Measurements from ENCODE around the gene MAGEB3.
"Not testable (repeated sequence)": the region's sequence is repeated elsewhere in the genome, so short reads cannot be mapped to it uniquely, and the experiment has no call there.

Gene MAGEB3, protein sequence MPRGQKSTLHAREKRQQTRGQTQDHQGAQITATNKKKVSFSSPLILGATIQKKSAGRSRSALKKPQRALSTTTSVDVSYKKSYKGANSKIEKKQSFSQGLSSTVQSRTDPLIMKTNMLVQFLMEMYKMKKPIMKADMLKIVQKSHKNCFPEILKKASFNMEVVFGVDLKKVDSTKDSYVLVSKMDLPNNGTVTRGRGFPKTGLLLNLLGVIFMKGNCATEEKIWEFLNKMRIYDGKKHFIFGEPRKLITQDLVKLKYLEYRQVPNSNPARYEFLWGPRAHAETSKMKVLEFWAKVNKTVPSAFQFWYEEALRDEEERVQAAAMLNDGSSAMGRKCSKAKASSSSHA

DNA sequence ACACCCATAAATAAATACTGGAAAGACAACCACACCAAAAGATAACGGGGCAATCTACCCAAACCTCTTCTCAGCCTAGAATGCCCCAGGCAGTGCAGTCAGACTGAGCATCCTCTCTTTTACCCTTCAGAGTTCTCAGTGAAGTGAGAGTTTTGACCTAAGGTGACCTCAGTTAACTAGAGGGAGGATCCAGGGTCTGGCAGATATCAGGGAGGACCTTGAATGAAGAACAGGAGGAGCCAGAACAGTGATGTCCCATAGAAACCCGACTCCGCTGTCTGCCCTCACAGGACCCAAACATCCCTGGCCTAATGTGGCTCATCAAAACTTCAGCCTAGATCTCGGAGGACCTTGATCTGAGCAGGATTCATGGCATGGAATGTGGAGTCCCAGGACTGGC, at the start of gene MAGEB3:
Gene MAGEB3, plus strand, starts transcription at position 263 of the 400 bp plus-strand sequence. CDS start 5,268 bp downstream, outside the sequence.
- FAIRE-seq: no peak
- DNase-seq (ENCODE audit: low spot score): no peak

GRCh38 chrX:30181353-30181752, 49.1 kb upstream of the MAGEB3 start:
- DNase-seq (ENCODE audit: low spot score) (no peak), FAIRE-seq (no peak)

DNA sequence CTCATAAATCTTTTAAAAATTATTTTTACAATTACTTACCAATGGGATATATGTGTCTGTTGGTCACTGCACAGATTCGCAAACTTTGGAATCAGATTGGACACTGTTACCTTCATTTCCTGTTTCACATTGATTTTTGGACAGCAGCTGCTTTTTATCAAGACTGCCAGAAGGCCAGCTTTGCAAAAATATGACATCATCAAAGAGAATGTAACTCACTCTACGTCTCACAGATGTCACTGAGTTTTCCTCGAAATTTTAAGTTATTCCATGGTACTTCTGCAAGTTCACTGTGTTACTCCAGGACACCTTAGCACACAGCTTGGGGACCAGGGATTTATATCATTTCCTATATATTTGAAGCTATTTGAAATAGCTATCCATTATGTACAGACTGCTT, 46.9 kb upstream of the MAGEB3 start:
- DNase-seq (ENCODE audit: low spot score) (no peak), FAIRE-seq (no peak)

DNA sequence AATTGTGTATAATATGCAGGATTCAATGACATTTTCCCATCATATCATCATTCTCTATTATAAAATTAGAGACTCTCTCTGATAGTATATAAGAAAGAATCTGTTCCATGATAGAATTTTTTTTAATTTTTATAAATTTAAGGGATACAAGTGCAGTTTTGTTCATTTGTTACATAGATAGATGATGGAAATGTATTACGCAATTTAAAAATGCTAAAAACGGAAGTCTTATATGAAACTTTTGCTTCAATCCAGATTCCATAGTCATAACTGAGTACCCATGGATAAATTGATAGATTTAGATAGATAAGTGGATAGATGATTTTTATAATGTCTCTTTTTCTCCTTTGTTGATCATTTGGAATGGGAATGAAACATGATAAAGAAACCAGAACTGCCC, 40.0 kb upstream of the MAGEB3 start:
- no peak for FAIRE-seq

DNA sequence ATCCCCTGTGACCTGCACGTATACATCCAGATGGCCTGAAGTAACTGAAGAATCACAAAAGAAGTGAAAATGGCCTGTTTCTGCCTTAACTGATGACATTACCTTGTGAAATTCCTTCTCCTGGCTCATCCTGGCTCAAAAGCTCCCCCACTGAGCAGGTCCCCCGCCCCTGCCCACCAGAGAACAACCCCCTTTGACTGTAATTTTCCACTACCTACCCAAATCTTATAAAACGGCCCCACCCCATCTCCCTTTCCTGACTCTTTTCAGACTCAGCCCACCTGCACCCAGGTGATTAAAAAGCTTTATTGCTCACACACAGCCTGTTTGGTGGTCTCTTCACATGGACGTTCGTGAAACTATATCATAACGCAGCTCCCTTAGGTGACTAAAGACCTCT, 36.5 kb upstream of the MAGEB3 start:
- not testable (repeated sequence) for FAIRE-seq

More for the DNA sequence above, 40.0 kb upstream of the MAGEB3 start:
- no peak for DNase-seq (ENCODE audit: low spot score)

GRCh38 chrX:30196322-30196721, 34.1 kb upstream of the MAGEB3 start:
- FAIRE-seq (peak; percentile 11), DNase-seq (ENCODE audit: low spot score) (peak; percentile 4)

More for the DNA sequence above, 36.5 kb upstream of the MAGEB3 start:
- not testable (repeated sequence) for DNase-seq (ENCODE audit: low spot score)

DNA sequence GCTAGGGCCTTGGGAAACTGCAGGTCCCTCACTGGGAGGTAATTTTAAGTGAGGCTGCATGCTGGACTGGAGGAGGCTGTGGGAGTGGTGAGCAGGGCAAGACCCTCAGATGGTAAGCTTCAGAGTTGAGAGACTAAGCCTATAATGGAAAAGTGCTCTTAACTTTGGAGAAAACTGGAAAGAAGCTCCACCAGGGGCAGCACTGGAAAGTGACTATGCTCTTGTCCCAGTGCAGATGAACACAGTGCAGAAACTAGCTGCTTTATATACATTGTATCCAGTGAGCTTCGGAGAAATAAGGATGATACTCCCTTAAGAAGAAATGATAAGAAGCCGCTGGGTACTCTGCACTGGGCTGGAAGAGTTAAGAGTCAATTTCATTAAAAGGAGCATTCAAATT, 18.3 kb upstream of the MAGEB3 start:
- DNase-seq (ENCODE audit: low spot score) (no peak), FAIRE-seq (no peak)

- FAIRE-seq (no peak), DNase-seq (ENCODE audit: low spot score) (no peak)
Measured at GRCh38 chrX:30215357-30215843, 15.1 kb upstream of the MAGEB3 start, which contains the start of gene MAGEB2. Gene MAGEB2 (plus strand): TSS chrX:30215563. CDS start chrX:30218581, 3,018 bp downstream.

DNA sequence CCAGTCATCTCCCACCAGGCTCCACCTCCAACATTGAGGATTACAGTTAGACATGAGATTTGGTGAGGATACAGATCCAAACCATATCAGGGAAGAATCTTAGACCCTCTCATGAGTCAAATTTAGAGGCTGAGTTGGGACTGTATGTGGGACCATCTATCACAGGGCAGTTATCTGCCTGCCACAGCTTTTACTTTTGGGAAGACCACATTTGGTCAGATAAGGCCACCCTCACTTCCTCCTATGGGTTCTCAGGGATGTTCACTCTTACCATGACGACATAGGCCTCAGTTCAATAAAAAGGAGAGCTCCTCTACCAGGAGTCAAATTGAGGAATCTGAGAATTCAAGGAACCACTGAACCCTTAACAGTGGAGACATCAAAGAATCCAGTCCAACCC, 13.0 kb upstream of the MAGEB3 start:
- FAIRE-seq (no peak), DNase-seq (ENCODE audit: low spot score) (no peak)

- no peak for FAIRE-seq
Measured at GRCh38 chrX:30219372-30219771, 11.1 kb upstream of the MAGEB3 start.

DNA sequence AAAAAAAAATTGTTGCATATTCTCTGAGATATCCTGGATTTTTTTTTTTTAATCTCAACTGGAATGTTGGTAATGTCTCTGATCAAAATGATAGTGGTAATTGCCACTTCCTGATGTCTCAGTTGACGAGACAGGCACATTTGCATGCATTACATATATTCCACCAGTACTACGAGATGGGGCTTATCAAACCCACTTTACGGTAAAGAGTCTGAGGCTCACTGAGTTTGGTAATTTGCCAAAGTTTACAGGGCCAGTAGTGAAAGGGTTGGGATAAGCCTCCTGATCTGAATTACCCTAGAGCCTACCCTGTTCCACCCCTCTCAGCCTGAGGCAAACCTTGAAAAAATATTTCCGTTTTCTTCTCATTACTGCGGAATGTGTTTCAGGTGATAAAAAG, 9.8 kb upstream of the MAGEB3 start:
- DNase-seq (ENCODE audit: low spot score) (no peak), FAIRE-seq (no peak)

More at GRCh38 chrX:30219372-30219771, 11.1 kb upstream of the MAGEB3 start:
- no peak for DNase-seq (ENCODE audit: low spot score)

GRCh38 chrX:30224536-30224935, 5.9 kb upstream of the MAGEB3 start:
- DNase-seq (ENCODE audit: low spot score) (no peak), FAIRE-seq (no peak)

DNA sequence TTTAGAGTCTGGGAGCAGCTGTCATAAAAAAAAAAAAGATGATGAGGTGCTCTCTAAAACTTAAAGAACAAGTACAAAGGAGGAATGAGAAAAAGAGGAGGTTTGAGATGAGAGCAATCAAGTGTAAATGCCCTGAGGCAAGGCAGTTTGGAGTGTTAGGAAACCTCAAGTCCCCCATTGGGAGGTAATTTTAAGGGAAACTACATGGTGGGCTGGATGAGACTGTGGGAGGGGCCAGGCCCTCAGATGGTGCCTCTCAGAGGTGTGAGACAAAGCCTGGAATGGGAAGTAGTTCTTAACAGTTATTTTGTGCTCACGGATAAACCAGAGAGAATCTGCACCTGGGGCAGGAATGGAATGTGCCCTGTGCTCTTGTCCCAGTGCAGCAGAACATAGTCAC, 1.9 kb upstream of the MAGEB3 start:
- DNase-seq (ENCODE audit: low spot score): no peak
- FAIRE-seq: no peak

- FAIRE-seq (no peak), DNase-seq (ENCODE audit: low spot score) (no peak)
Measured at GRCh38 chrX:30241724-30242415, 11.4 kb downstream of the MAGEB3 start, which contains the start of gene MAGEB4. Gene MAGEB4 (plus strand): TSS chrX:30242000. CDS start chrX:30242136, 136 bp downstream.

DNA sequence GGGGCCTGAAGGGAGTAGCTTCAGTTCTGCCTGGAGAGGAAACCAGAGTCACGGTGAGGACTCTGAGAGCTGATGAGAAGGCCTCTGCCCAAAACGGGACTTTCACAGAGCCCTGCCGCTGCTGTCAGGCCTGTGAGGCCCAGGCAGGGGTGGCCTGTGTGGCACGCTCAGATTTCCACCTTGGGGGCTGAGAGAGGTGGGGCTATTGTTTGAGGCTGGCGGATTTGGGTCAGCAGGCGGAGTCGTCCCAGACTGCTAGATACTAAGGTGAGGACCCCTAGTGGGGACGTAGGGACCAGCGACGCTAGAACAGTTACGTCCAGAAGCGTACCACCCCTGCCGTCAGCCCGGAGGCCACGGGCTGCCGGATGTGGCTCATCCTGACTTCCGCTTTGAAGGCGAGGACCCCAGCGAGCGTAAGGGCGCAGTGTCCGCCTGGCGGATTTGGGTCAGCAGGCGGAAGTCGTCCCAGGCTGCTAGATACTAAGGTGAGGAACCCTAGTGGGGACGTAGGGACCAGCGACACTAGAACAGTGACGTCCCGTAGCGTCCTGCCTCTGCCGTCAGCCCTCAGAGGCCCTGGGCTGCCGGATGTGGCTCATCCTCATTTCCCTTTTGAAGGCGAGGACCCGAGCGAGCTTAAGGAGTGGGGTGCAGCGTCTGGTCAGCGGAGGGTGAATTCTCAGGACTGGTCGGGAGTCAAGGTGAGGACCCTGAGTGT, 16.5 kb downstream of the MAGEB3 start, which contains the start of gene MAGEB1:
Gene MAGEB1, plus strand, starts transcription at position 378 of the 721 bp plus-strand sequence. CDS start 3,348 bp downstream, outside the sequence.
- FAIRE-seq (no peak), DNase-seq (ENCODE audit: low spot score) (no peak)

GRCh38 chrX:30248854-30249253, 18.4 kb downstream of the MAGEB3 start:
- DNase-seq (ENCODE audit: low spot score) (no peak), FAIRE-seq (no peak)

GRCh38 chrX:30253257-30253656, 22.8 kb downstream of the MAGEB3 start:
- FAIRE-seq (no peak), DNase-seq (ENCODE audit: low spot score) (no peak)

DNA sequence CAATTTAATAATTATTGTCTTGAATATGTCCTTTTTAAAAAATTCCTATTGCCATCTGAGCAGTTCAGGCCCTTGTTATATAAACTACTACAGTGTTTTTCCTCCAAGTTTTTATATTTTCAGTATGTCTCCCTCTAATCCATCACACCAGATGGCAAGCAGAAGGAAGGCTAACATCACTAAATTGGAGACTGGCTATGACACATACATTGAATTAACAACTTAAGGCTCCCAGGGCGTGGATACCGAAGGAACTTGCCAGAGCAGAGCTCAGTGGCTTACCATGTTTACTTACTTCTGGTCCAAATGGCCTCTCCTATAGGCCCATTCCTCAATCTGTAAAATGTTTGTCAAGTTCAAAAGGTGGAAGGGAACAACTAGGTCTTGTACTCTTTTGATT, 29.5 kb downstream of the MAGEB3 start:
- DNase-seq (ENCODE audit: low spot score) (no peak), FAIRE-seq (no peak)

DNA sequence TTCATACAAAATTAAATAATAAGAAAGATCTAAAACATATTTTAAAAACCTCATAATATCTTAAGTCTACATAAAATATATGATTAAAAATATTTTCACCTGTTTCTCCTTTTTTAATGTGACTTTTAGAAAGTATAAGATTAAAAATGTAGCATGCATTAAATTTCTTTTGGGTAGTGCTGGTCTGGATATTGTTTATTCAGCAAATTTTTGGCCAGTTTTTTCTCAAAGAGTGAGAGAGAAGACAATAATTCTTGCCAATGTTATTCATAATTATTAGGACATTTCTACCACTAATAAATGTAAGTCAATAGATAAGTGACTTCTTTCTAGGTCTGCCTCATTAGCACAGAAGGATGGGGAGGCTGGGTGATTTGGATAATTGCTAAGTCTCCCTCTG, 30.6 kb downstream of the MAGEB3 start:
- no peak for DNase-seq (ENCODE audit: low spot score)
- FAIRE-seq: no peak

- FAIRE-seq (no peak), DNase-seq (ENCODE audit: low spot score) (no peak)
Measured at GRCh38 chrX:30262763-30263162, 32.3 kb downstream of the MAGEB3 start.

DNA sequence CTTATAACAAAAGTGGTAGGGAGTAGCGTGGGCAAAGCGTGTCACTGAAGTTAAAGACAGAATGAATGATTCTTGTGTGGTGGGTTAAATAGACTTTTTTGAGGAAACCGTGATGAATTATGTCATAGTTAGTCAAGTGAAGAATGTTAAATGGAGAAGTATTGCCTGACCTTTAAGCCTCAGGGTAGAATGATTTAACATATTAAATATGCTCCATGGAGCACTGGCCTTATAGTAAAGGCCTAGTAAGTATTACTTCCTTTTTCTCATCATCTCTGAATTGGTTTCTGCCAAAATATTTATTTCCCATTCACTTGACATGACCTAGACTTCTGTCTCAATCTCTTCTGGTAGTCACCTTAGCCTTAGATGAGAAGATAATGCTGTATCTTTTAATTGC, 40.2 kb downstream of the MAGEB3 start:
- DNase-seq (ENCODE audit: low spot score): peak; percentile 27
- peak; percentile 35 for FAIRE-seq
